MM.1S (cell line): ENCODE data around the gene MYADM.

Source experiments
- DNase-seq: peaks from one replicate; pipeline ENCODE4 v3.0.0-alpha.2; 2015
- H2AFZ ChIP-seq: fragments of 300-600 bp; sonication (generic); 2 replicates; pipeline ENCODE4 v1.6.0; 2016; ENCODE audit warnings: antibody characterized with exemption, low read length
- H3F3A ChIP-seq: fragments of 300-600 bp; sonication (generic); 2 replicates; pipeline ENCODE4 v1.6.1; 2016; ENCODE audit warnings: mild to moderate bottlenecking, antibody characterized with exemption, low read length, moderate library complexity, mixed read lengths; ENCODE audit not compliant: insufficient read depth
- H3K27ac ChIP-seq: fragments of 300-600 bp; sonication (generic); 2 replicates; pipeline ENCODE4 v1.5.1; 2016; ENCODE audit warnings: mild to moderate bottlenecking, low read length
- H3K27me3 ChIP-seq: fragments of 300-600 bp; sonication (generic); replicated peaks from 2 replicates; pipeline ENCODE4 v1.6.0; 2016; ENCODE audit warnings: low read length; ENCODE audit not compliant: insufficient read depth
- H3K36me3 ChIP-seq: fragments of 300-600 bp; sonication (generic); replicated peaks from 2 replicates; pipeline ENCODE4 v1.6.1; 2016; ENCODE audit warnings: mild to moderate bottlenecking, low read length, mixed read lengths; ENCODE audit not compliant: insufficient read depth
- H3K4me1 ChIP-seq: fragments of 300-600 bp; sonication (generic); 2 replicates; pipeline ENCODE4 v1.6.1; 2016; ENCODE audit warnings: low read length, mixed read lengths
- H3K4me2 ChIP-seq: fragments of 300-600 bp; sonication (generic); 2 replicates; pipeline ENCODE4 v1.6.0; 2016; ENCODE audit warnings: low read depth, low read length
- H3K4me3 ChIP-seq: fragments of 300-600 bp; sonication (generic); 2 replicates; pipeline ENCODE4 v1.5.1; 2016; ENCODE audit warnings: low read length, mixed read lengths
- H3K79me2 ChIP-seq: fragments of 300-600 bp; sonication (generic); 2 replicates; pipeline ENCODE4 v1.6.1; 2016; ENCODE audit warnings: mixed run types, low read length, mixed read lengths
- H3K9ac ChIP-seq: fragments of 300-600 bp; sonication (generic); 2 replicates; pipeline ENCODE4 v1.6.1; 2016; ENCODE audit warnings: low read length, mixed read lengths
- H3K9me2 ChIP-seq: fragments of 300-600 bp; sonication (generic); replicated peaks from 2 replicates; pipeline ENCODE4 v1.6.1; 2016; ENCODE audit warnings: mild to moderate bottlenecking, low read length, mixed read lengths; ENCODE audit not compliant: insufficient read depth
- H3K9me3 ChIP-seq: fragments of 300-600 bp; sonication (generic); replicated peaks from 2 replicates; pipeline ENCODE4 v1.6.1; 2016; ENCODE audit warnings: mild to moderate bottlenecking, low read length, mixed read lengths; ENCODE audit not compliant: insufficient read depth
- H4K20me1 ChIP-seq: fragments of 300-600 bp; sonication (generic); 2 replicates; pipeline ENCODE4 v1.6.1; 2016; ENCODE audit warnings: mild to moderate bottlenecking, low read length, moderate library complexity, mixed read lengths; ENCODE audit not compliant: insufficient read depth
- CTCF ChIP-seq: fragments of 300-600 bp; sonication (generic); IDR thresholded peaks from 2 replicates; pipeline ENCODE4 v1.5.1; 2016; ENCODE audit warnings: antibody characterized with exemption, low read length, mixed read lengths
- EZH2 ChIP-seq: fragments of 300-600 bp; sonication (generic); optimal IDR thresholded peaks from 2 replicates; pipeline ENCODE3; 2017; ENCODE audit warnings: low read depth, mild to moderate bottlenecking, antibody characterized with exemption, low read length, mixed read lengths
- EZH2phosphoT487 ChIP-seq: fragments of 300-600 bp; sonication (generic); IDR thresholded peaks from 2 replicates; pipeline ENCODE4 v1.6.1; 2018; ENCODE audit warnings: antibody characterized with exemption, low read length

MYADM gene

DNA sequence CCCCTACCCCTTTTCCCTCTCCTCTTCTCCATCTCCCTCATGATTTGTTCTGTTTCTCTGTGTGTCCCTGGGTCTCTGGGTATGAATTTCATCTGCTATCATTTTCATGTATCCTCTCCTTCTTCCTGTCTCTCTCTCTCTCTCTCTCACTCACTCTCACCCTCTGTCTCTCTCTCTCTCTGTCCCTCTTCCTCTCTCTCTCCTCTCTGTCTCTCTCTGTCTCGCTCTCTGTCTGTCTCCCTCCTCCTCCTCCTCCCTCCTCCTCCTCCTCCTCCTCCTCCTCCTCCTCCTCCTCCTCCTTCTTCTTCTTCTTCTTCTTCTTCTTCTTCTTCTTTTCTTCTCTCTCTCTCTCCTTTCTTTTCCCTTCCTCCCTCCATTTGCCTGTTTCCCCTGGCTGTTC is 38.1 kb downstream of the MYADM start:
- Histone ChIP-seq H3K9ac (no peak overlapping the region), H3K4me2 (no peak overlapping the region), H3K36me3 (no peaks in the 10 kb centered on the region), H3K27ac (no peak overlapping the region), H3K4me1 (no peaks in the 10 kb centered on the region), H3F3A (no peaks in the 10 kb centered on the region), H3K27me3 (peaks cover 12% of the 10 kb centered on the region; the same call in 1 of the 2 replicates), H2AFZ (no peak overlapping the region), H3K9me2 (no peaks in the 10 kb centered on the region), H3K4me3 (no peak overlapping the region), H3K9me3 (no peaks in the 10 kb centered on the region), H4K20me1 (no peaks in the 10 kb centered on the region), H3K79me2 (no peaks in the 10 kb centered on the region)
- no peak for TF ChIP-seq EZH2phosphoT487
- no peak for TF ChIP-seq EZH2
- TF ChIP-seq CTCF: no peak
- DNase-seq: no peak

GRCh38 chr19:53906211-53907192 is 38.8 kb downstream of the MYADM start:
- H3F3A ChIP-seq: no peaks in the 10 kb centered on the region
- H3K79me2 ChIP-seq: no peaks in the 10 kb centered on the region
- H3K4me3 ChIP-seq: no peak overlapping the region
- TF ChIP-seq CTCF: peak; percentile 65
- TF ChIP-seq EZH2: no peak
- TF ChIP-seq EZH2phosphoT487: no peak
- peaks cover 12% of the 10 kb centered on the region; the same call in 1 of the 2 replicates for H3K27me3 ChIP-seq
- H3K36me3 ChIP-seq: no peaks in the 10 kb centered on the region
- H2AFZ ChIP-seq: no peak overlapping the region
- no peak overlapping the region for H3K4me2 ChIP-seq
- H3K4me1 ChIP-seq: no peaks in the 10 kb centered on the region
- H3K27ac ChIP-seq: no peak overlapping the region
- H3K9me3 ChIP-seq: no peaks in the 10 kb centered on the region
- no peaks in the 10 kb centered on the region for H3K9me2 ChIP-seq
- H4K20me1 ChIP-seq: no peaks in the 10 kb centered on the region
- no peak for DNase-seq
- H3K9ac ChIP-seq: no peak overlapping the region

GRCh38 chr19:53907193-53907581 is 39.5 kb downstream of the MYADM start:
- Histone ChIP-seq H3K9me3 (no peaks in the 10 kb centered on the region), H3K27ac (no peak overlapping the region), H3K4me2 (no peak overlapping the region), H2AFZ (no peak overlapping the region), H3K9me2 (no peaks in the 10 kb centered on the region), H3F3A (no peaks in the 10 kb centered on the region), H4K20me1 (no peaks in the 10 kb centered on the region), H3K36me3 (no peaks in the 10 kb centered on the region), H3K4me3 (no peak overlapping the region), H3K9ac (no peak overlapping the region), H3K4me1 (no peaks in the 10 kb centered on the region), H3K27me3 (peaks cover 12% of the 10 kb centered on the region; the same call in 1 of the 2 replicates), H3K79me2 (no peaks in the 10 kb centered on the region)
- no peak for DNase-seq
- no peak for TF ChIP-seq CTCF
- no peak for TF ChIP-seq EZH2phosphoT487
- no peak for TF ChIP-seq EZH2
